ENCODE data around the gene KIAA1671.
"Not testable (repeated sequence)": the region's sequence is repeated elsewhere in the genome, so short reads cannot be mapped to it uniquely, and the experiment has no call there.

The KIAA1671 gene

DNA sequence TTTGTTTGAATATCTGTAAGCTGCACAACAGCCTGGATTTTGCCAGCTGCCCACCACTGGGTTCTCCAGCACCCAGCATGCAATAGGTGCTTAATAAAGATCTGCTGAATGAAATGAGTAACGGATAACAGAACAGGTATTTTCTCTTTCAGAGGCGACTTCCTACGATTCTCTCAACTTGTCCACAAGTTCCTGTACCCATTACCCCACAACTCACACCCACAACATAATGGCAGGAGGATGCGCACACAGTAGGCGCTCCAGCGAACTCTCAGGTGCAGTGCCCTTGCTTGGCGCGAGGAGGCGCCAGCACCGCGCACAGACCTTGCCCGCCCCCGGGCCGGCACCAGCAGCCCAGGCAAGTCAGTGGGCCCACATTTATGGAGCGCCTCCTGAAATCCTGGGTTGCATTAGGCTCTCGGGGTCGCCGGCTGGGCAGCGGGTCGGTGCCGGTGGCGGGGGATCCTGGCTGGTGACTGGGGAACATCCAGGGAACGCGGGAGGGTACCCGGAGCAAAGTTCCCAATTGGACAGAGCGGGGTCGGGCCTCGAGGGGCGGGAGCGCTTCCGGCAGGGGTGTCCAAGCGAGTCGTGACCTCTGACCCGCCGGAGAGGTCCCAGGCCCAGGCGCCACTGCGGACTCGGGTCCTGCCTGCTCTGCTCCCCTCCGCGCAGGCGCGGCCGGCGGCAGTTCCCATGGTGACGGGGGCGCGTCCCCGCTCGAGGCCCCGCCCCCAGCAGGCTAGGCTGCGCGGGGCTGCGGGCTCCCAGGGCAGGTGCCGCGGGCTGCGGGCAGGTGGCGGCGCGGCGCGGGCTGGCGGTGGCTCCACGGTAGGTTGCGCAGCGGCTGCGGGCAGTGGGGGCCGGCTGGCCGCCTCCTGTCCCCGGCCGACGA, at the start of gene KIAA1671:
Gene KIAA1671 (plus strand): TSS at position 775 of the 895 bp plus-strand sequence. CDS start 75,284 bp downstream, outside the sequence.
- TF ChIP-seq, protein P1, sequence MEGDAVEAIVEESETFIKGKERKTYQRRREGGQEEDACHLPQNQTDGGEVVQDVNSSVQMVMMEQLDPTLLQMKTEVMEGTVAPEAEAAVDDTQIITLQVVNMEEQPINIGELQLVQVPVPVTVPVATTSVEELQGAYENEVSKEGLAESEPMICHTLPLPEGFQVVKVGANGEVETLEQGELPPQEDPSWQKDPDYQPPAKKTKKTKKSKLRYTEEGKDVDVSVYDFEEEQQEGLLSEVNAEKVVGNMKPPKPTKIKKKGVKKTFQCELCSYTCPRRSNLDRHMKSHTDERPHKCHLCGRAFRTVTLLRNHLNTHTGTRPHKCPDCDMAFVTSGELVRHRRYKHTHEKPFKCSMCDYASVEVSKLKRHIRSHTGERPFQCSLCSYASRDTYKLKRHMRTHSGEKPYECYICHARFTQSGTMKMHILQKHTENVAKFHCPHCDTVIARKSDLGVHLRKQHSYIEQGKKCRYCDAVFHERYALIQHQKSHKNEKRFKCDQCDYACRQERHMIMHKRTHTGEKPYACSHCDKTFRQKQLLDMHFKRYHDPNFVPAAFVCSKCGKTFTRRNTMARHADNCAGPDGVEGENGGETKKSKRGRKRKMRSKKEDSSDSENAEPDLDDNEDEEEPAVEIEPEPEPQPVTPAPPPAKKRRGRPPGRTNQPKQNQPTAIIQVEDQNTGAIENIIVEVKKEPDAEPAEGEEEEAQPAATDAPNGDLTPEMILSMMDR (IDR thresholded peaks at IDR 0.05; ENCODE audit: control insufficient read depth, extremely low read depth, insufficient read depth), result peak; percentile 93
- peak within 1 kb of the TSS; percentile 93 for H3K4me3 ChIP-seq (ENCODE audit: low read depth, low read length)
- DNase-seq (ENCODE audit: low read depth), result peak; percentile 56

DNA sequence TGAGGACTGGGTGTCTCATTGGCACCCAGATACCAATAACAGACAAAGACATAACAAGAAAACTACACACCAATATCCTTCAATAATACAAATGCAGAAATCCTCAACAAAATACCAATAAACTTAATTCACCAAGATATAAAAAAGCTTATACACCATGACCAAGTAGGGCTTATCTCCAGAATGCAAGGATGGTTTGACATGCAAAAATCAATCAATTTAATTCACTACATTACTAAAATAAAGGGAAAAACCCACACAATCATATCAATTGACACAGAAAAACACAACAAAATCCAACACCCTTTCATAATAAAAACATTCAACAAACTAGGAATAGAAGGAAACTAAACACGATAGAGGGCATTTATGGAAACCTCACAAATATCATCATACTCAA, 46.6 kb upstream of the KIAA1671 start:
- DNase-seq (ENCODE audit: low read depth), result no peak
- TF ChIP-seq, protein P1 (IDR thresholded peaks at IDR 0.05; ENCODE audit: control insufficient read depth, extremely low read depth, insufficient read depth), result no peak
- H3K4me3 ChIP-seq (ENCODE audit: low read depth, low read length), result no peak overlapping the region

DNA sequence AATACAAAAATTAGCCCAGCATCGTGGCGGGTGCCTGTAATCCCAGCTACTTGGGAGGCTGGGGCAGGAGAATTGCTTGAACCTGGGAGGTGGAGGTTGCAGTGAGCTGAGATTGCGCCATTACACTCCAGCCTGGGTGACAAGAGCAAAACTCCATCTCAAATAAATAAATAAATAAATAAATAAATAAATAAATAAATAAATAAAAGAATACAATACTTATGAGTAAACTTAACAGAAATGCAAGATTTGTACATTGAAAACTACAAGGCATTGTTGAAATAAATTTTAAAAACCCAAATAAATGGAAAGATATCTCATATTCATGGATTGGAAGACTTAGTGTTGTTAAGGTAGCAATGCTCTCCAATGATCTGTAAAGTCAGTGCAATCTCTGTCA, 45.4 kb upstream of the KIAA1671 start:
- DNase-seq (ENCODE audit: low read depth), result not testable (repeated sequence)

DNA sequence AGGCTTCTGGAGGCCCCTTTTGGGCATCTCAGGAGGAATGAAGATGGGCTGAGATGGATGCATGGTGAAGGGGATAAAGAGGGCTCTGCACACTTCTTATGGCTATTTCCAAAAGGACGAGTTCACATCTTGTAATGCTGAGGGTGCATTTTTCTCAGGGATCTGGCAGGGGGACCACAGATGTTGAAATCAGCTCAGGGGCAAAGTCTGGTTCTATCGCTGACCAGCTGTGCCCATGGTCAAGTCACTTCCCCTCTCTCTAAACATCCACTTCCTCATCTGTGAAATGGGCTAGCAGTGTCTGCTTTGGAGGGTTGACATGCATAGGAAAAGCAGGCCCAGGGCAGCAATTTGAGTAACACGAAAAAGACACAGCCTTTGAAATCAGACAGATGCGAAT, 32.5 kb upstream of the KIAA1671 start:
- H3K4me3 ChIP-seq (ENCODE audit: low read depth, low read length), result no peak overlapping the region
- no peak for DNase-seq (ENCODE audit: low read depth)
- TF ChIP-seq, protein P1 (IDR thresholded peaks at IDR 0.05; ENCODE audit: control insufficient read depth, extremely low read depth, insufficient read depth), result no peak

More for the DNA sequence above, 45.4 kb upstream of the KIAA1671 start:
- H3K4me3 ChIP-seq (ENCODE audit: low read depth, low read length), result not testable (repeated sequence)

DNA sequence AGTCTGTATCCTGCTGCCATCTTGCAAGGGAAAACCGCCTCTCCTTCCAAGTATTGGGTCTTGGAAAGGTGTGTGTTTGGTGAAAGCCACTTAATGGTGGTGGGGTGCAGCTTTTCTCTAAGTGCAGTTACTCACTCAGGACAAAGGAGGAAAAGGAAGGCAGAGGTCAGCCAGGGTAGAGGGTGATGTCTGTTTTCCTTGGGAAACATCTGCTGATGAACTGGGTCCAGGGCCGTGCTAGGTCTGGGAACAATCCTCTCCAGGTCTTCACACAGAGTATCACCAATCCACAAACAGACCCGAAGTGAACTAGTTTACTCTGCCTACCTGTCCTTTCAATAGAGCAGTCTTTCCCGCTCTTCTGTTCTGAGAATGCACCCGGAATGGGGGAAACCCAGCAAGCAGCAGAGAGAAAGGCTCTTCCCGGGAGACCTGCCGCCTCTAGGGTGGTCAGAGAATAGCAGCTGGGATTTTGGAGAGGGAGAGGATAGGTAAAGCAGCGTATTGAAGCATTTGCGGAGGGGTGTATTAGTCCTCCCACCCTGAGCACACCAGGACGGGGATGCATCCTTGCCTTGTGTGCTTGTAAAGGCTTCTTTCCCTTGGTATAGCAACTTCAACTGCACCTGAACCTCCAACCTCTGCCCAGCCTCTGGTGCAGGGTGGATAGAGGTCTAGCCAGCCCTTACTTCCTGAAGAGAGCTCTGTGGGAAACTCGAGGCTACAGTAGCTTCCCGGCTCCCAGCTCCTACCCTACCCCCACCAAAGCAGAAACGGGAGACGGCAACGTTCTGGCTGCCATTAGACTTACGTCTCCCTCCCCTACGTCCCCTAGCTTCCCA, 26.7 kb upstream of the KIAA1671 start:
- DNase-seq (ENCODE audit: low read depth), result no peak
- H3K4me3 ChIP-seq (ENCODE audit: low read depth, low read length), result no peak overlapping the region
- TF ChIP-seq, protein P1 (IDR thresholded peaks at IDR 0.05; ENCODE audit: control insufficient read depth, extremely low read depth, insufficient read depth), result no peak

DNA sequence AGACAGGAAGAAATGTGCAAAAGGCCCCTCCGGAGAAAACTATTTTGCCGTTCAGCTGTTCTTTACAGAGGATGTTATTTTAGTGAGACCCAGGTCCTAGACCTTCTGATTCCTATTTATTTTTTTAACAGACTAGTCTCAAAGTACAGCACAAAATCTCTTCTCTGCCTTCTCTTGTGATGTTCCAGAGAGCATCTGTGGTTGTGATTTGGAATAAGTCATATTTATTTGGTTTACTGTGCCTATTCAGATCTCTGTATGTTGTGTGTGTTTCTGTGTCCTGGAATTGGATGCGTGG, 26.1 kb upstream of the KIAA1671 start:
- DNase-seq (ENCODE audit: low read depth), result no peak
- H3K4me3 ChIP-seq (ENCODE audit: low read depth, low read length), result no peak overlapping the region

More for the DNA sequence above, 26.1 kb upstream of the KIAA1671 start:
- TF ChIP-seq, protein P1 (IDR thresholded peaks at IDR 0.05; ENCODE audit: control insufficient read depth, extremely low read depth, insufficient read depth), result no peak
